Astrocyte (in vitro differentiated cells and primary cell): ENCODE measurements around the gene CD34. TPM values are rescaled to one million over a fixed set of nuclear protein-coding genes. Genes with fewer than 3 reads are reported as not detected.

Experiments used
- DNase-seq: peaks from one replicate; pipeline ENCODE4 v3.0.0-alpha.2; 2010; ENCODE audit warnings: low read depth
- FAIRE-seq: peaks from 2 replicates; lab custom pipeline; 2011; peaks lifted over from hg19 to GRCh38; lab: Jason Lieb, UNC
- H2AFZ ChIP-seq: 2 replicates; pipeline ENCODE4 v1.6.0; 2012; ENCODE audit warnings: low read depth, low read length, inconsistent platforms
- H3K27ac ChIP-seq: 2 replicates; pipeline ENCODE4 v1.5.1; 2011; ENCODE audit warnings: low read depth, low read length, inconsistent platforms
- H3K27me3 ChIP-seq: 2 replicates; pipeline ENCODE4 v1.6.0; 2011; ENCODE audit warnings: low read length, inconsistent platforms; ENCODE audit not compliant: insufficient read depth
- H3K36me3 ChIP-seq: 2 replicates; pipeline ENCODE4 v1.5.1; 2011; ENCODE audit warnings: low read length, inconsistent platforms; ENCODE audit not compliant: insufficient read depth
- H3K4me1 ChIP-seq: 2 replicates; pipeline ENCODE4 v1.5.1; 2011; ENCODE audit warnings: low read length, inconsistent platforms; ENCODE audit not compliant: insufficient read depth
- H3K4me2 ChIP-seq: 2 replicates; pipeline ENCODE4 v1.6.0; 2012; ENCODE audit warnings: low read length, inconsistent platforms
- H3K4me3 ChIP-seq: 2 replicates; pipeline ENCODE4 v1.5.1; 2011; ENCODE audit warnings: low read depth, mild to moderate bottlenecking, low read length, inconsistent platforms; ENCODE audit not compliant: insufficient read depth
- H3K79me2 ChIP-seq: 2 replicates; pipeline ENCODE4 v1.6.0; 2012; ENCODE audit warnings: mild to moderate bottlenecking, low read length, inconsistent platforms; ENCODE audit not compliant: insufficient read depth
- H3K9ac ChIP-seq: 2 replicates; pipeline ENCODE4 v1.6.0; 2012; ENCODE audit warnings: mild to moderate bottlenecking, low read length, inconsistent platforms
- H3K9me3 ChIP-seq: 2 replicates; pipeline ENCODE4 v1.5.1; 2012; ENCODE audit warnings: low read depth, mild to moderate bottlenecking, low read length, inconsistent platforms; ENCODE audit not compliant: insufficient read depth
- H4K20me1 ChIP-seq: 2 replicates; pipeline ENCODE4 v1.6.0; 2012; ENCODE audit warnings: low read length, inconsistent platforms; ENCODE audit not compliant: insufficient read depth
- H3K27ac Mint-ChIP-seq: one replicate; pipeline ENCODE4 v1.8.0; 2021; ENCODE audit warnings: mild to moderate bottlenecking, mixed read lengths; ENCODE audit not compliant: unreplicated experiment
- H3K27me3 Mint-ChIP-seq: one replicate; pipeline ENCODE4 v1.8.0; 2021; ENCODE audit warnings: low read depth, mixed read lengths; ENCODE audit not compliant: unreplicated experiment
- H3K36me3 Mint-ChIP-seq: one replicate; pipeline ENCODE4 v1.8.0; 2021; ENCODE audit warnings: low read depth, mixed read lengths; ENCODE audit not compliant: unreplicated experiment
- H3K4me1 Mint-ChIP-seq: one replicate; pipeline ENCODE4 v1.8.0; 2021; ENCODE audit warnings: low read depth, mixed read lengths; ENCODE audit not compliant: unreplicated experiment
- H3K4me3 Mint-ChIP-seq: one replicate; pipeline ENCODE4 v1.8.0; 2021; ENCODE audit warnings: mild to moderate bottlenecking, moderate library complexity, mixed read lengths; ENCODE audit not compliant: unreplicated experiment
- H3K9me3 Mint-ChIP-seq: one replicate; pipeline ENCODE4 v1.8.0; 2021; ENCODE audit warnings: mild to moderate bottlenecking, mixed read lengths; ENCODE audit not compliant: unreplicated experiment
- CTCF ChIP-seq: IDR thresholded peaks from 2 replicates; pipeline ENCODE4 v1.5.1; 2011; ENCODE audit warnings: low read depth, mild to moderate bottlenecking, inconsistent platforms, low read length, moderate library complexity; ENCODE audit not compliant: insufficient read depth
- EZH2 ChIP-seq: IDR thresholded peaks from 2 replicates; pipeline ENCODE4 v1.6.1; 2012; ENCODE audit warnings: mild to moderate bottlenecking, low read length, inconsistent platforms; ENCODE audit not compliant: insufficient read depth
- total RNA-seq: library from RNA; stranded (reverse); gene quantifications from 2 replicates; pipeline ENCODE4 v1.2.1, GENCODE V29; 2021

CD34 gene
- total RNA-seq, 1 donor from 2014 or later: 0.45 TPM

GRCh38 chr1:207911856-207912760 is 1.2 kb upstream of the CD34 start:
- Histone ChIP-seq H3K79me2 (no peaks in the 10 kb centered on the region), H3K4me2 (no peak overlapping the region), H3K27ac (no peak overlapping the region), H3K36me3 (no peaks in the 10 kb centered on the region), H3K4me1 (peaks cover 3% of the 10 kb centered on the region), H3K9me3 (no peaks in the 10 kb centered on the region), H3K4me3 (no peak overlapping the region), H3K9ac (no peak overlapping the region), H4K20me1 (no peaks in the 10 kb centered on the region), H2AFZ (no peak overlapping the region), H3K27me3 (no peaks in the 10 kb centered on the region)
- peaks cover 56% of the 10 kb centered on the region for H3K27me3 Mint-ChIP-seq
- H3K9me3 Mint-ChIP-seq: no peaks in the 10 kb centered on the region
- no peaks in the 10 kb centered on the region for H3K4me1 Mint-ChIP-seq
- FAIRE-seq: no peak
- H3K4me3 Mint-ChIP-seq: peak overlapping the region; percentile 63
- DNase-seq: no peak
- no peak overlapping the region for H3K27ac Mint-ChIP-seq
- H3K36me3 Mint-ChIP-seq: no peaks in the 10 kb centered on the region
- TF ChIP-seq CTCF (no peak), EZH2 (no peak)

- H2AFZ ChIP-seq: no peak overlapping the region
- H3K4me3 Mint-ChIP-seq: no peak overlapping the region
Measured at GRCh38 chr1:207909687-207910086, 1.2 kb downstream of the CD34 start.

More at GRCh38 chr1:207909687-207910086, 1.2 kb downstream of the CD34 start:
- FAIRE-seq (no peak), DNase-seq (no peak)
- Histone ChIP-seq H3K9ac (no peak overlapping the region), H3K4me2 (no peak overlapping the region), H3K27ac (no peak overlapping the region), H3K79me2 (no peaks in the 10 kb centered on the region), H3K9me3 (no peaks in the 10 kb centered on the region), H3K27me3 (no peaks in the 10 kb centered on the region), H3K4me1 (peaks cover 3% of the 10 kb centered on the region), H3K4me3 (no peak overlapping the region), H4K20me1 (no peaks in the 10 kb centered on the region), H3K36me3 (no peaks in the 10 kb centered on the region)
- no peaks in the 10 kb centered on the region for H3K36me3 Mint-ChIP-seq
- TF ChIP-seq CTCF (no peak), EZH2 (no peak)
- H3K4me1 Mint-ChIP-seq: peaks cover 2% of the 10 kb centered on the region
- H3K27me3 Mint-ChIP-seq: peaks cover 55% of the 10 kb centered on the region
- no peaks in the 10 kb centered on the region for H3K9me3 Mint-ChIP-seq
- no peak overlapping the region for H3K27ac Mint-ChIP-seq
